GM20000 (cell line): Measurements from ENCODE around the gene CPED1.
"Not testable (repeated sequence)": the region's sequence is repeated elsewhere in the genome, so short reads cannot be mapped to it uniquely, and the experiment has no call there.

Experiments
- DNase-seq: peaks from one replicate; pipeline ENCODE4 v3.0.0; 2012; ENCODE audit warnings: low spot score
- TF ChIP-seq, protein P1 (sequence below): IDR thresholded peaks from 2 replicates; pipeline ENCODE4 v1.5.1; 2012; ENCODE audit warnings: mild to moderate bottlenecking, control low read depth; ENCODE audit errors: extremely low read depth, missing control alignments

The CPED1 gene

GRCh38 chr7:121105262-121105661 lies 116.8 kb downstream of the CPED1 start:
- DNase-seq, result no peak
- TF ChIP-seq, protein P1, sequence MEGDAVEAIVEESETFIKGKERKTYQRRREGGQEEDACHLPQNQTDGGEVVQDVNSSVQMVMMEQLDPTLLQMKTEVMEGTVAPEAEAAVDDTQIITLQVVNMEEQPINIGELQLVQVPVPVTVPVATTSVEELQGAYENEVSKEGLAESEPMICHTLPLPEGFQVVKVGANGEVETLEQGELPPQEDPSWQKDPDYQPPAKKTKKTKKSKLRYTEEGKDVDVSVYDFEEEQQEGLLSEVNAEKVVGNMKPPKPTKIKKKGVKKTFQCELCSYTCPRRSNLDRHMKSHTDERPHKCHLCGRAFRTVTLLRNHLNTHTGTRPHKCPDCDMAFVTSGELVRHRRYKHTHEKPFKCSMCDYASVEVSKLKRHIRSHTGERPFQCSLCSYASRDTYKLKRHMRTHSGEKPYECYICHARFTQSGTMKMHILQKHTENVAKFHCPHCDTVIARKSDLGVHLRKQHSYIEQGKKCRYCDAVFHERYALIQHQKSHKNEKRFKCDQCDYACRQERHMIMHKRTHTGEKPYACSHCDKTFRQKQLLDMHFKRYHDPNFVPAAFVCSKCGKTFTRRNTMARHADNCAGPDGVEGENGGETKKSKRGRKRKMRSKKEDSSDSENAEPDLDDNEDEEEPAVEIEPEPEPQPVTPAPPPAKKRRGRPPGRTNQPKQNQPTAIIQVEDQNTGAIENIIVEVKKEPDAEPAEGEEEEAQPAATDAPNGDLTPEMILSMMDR, result no peak

DNA sequence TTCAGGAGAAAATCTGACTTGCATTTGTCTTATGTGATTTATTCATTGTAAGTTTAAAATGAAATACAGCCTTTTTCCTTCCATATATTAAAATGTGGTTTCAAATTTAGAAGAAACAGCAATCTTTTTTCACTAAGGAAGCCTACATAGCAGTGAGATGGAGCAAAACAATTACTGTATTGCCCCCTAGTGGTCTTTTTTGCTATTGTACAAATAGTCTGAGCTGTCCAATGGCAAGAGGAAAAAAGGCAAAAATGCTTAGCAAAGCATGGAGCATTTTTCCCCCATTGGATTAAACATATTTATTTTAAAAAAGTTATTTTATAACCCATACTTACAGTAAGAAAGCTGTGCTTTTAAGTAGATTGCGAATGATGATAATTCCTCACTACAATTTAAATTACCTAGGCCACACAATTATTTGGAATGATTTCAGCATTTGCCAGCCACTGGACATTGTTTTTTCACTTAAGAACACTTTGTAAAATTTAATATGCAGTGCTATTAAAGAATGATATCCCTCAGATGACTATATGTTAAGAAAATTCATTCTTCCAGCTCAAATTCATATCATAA lies 119.5 kb downstream of the CPED1 start:
- TF ChIP-seq, protein P1, result peak; percentile 56
- peak; percentile 34 for DNase-seq

- DNase-seq, result no peak
- TF ChIP-seq, protein P1, result no peak
Measured at GRCh38 chr7:121109145-121109544, 120.6 kb downstream of the CPED1 start.

DNA sequence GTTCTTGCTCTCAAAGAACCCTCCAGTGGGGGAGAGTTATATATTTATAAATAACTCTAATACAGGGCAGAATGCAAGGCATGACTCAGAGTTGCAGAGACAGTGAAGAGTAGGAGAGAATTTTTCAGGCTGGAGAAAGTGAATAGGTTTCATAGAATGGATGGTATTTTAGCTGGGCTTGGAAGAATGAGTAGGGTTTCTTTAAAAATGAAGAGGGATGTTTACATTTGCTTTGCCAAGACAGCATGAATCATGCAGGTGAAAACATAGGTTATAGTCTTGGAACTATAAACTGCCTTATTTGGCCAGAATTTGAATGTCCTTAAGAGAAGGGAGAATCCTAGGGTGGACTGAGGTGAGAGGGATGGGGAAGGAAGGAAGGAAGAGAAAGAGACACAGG lies 124.8 kb downstream of the CPED1 start:
- no peak for DNase-seq
- TF ChIP-seq, protein P1, result no peak

DNA sequence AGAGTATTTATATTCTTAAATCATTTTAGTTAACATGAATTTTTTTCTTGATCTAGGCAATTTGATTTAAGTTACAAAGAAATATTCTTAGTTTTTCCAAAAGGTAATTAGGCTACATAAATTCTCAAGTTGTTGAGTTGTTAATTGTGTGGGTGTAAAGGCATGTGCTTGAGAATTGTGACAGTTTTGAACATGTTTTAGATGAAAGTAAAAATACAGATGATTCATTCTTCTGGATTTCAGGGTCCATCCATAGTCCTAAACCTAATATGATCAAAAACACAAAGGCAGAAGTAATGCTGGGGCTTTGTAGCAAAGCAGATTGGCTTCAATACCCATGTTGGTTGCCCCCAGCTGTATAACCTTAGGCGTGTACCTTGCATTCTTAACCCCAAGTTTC lies 127.9 kb downstream of the CPED1 start:
- DNase-seq, result no peak
- TF ChIP-seq, protein P1, result no peak

DNA sequence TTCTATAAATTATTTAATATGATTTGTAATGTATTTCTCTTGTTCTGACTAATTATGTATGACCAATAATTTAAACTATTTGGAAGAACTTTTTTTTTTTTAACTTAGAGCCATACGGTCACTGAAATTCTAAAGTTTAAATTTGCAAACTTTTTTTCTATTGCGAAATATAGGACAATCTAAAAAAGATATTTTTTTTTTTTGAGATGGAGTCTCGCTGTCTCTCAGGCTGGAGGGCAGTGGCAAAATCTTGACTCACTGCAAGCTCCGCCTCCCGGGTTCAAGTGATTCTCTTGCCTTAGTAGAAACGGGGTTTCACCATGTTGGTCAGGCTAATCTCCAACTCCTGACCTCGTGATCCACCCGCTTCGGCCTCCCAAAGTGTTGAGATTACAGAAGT lies 130.5 kb downstream of the CPED1 start:
- TF ChIP-seq, protein P1, result no peak
- no peak for DNase-seq

DNA sequence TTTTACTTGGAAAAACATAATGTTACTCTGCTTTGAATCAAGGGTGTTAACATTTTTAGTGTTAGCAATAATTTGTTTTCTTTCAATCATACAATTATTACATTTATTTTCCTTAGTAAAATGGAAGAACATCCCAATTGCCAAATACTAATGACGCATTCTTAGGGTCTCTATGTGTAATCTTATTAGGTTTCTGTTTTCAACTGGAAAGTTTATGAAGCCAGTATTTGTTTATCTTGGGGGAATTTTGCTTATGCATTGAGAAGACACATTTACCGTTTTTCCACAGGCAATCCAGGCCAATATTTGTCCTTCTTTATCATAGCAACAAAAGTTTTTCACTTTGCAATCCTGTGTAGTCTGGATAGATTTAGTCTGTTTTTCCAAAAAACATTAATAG lies 134.5 kb downstream of the CPED1 start:
- DNase-seq, result no peak
- TF ChIP-seq, protein P1, result no peak

DNA sequence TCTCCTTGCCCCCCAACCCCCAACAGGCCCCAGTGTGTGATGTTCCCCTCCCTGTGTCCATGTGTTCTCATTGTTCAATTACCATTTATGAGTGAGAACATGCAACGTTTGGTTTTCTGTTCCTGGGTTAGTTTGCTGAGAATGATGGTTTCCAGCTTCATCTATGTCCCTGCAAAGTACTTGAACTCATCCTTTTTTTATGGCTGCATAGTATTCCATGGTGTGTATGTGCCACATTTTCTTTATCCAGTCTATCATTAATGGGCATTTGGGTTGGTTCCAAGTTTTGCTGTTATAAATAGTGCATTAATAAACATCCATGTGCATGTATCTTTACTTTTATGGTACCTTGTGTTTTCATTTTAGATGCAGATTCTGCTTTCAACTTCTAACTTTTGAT lies 136.9 kb downstream of the CPED1 start:
- DNase-seq, result not testable (repeated sequence)
